ENCODE results near the gene RAPGEF1.

DNA sequence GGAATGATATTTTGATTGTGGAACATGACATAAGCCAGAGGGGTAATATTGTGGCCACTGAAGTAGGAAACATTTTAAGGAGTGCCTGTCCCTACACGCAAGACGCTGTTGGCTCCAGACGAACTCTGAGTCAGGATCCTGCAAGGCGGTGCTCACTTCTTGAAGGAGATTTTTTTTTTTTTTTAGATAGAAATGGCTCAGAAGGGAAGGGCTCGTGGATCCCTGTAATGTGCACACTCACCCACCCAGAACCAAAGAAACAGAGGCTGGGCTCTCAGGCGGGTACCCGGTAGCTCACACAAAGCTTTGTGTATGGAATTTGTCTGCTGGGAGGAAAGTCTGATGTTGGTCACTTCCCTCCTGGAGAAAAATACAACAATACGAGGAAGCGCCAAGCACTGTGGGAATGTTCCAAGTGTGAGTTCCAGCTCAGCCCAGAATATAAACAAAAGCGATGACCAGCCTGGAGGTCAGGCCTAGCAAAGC is 25.7 kb downstream of the RAPGEF1 start:
- TF ChIP-seq CTCF (IDR thresholded peaks at IDR 0.05) (no peak), POLR2A (IDR thresholded peaks at IDR 0.05) (no peak), EP300 (IDR thresholded peaks at IDR 0.05) (no peak), POLR2AphosphoS5 (IDR thresholded peaks at IDR 0.05) (peak in 3 of 4 donors; percentile 54 to 75 (median 69))

Data from sigmoid colon (tissue), 4 donors.